ENCODE measurements around the gene PPP1CC.

GRCh38 chr12:110688446-110689280, 54.0 kb downstream of the PPP1CC start, which contains the start of gene HVCN1:
- TF ChIP-seq ATF2 (CRISPR knock-in tag; IDR thresholded peaks at IDR 0.05; ENCODE audit: borderline replicate concordance, low read depth) (no peak), ATF1 (CRISPR knock-in tag; IDR thresholded peaks at IDR 0.05) (no peak), FOXP4 (CRISPR knock-in tag; IDR thresholded peaks at IDR 0.05) (no peak)
- TF ChIP-seq, protein P1, sequence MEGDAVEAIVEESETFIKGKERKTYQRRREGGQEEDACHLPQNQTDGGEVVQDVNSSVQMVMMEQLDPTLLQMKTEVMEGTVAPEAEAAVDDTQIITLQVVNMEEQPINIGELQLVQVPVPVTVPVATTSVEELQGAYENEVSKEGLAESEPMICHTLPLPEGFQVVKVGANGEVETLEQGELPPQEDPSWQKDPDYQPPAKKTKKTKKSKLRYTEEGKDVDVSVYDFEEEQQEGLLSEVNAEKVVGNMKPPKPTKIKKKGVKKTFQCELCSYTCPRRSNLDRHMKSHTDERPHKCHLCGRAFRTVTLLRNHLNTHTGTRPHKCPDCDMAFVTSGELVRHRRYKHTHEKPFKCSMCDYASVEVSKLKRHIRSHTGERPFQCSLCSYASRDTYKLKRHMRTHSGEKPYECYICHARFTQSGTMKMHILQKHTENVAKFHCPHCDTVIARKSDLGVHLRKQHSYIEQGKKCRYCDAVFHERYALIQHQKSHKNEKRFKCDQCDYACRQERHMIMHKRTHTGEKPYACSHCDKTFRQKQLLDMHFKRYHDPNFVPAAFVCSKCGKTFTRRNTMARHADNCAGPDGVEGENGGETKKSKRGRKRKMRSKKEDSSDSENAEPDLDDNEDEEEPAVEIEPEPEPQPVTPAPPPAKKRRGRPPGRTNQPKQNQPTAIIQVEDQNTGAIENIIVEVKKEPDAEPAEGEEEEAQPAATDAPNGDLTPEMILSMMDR (IDR thresholded peaks at IDR 0.05), result no peak
